HG02678 (cell line): ENCODE measurements around the gene H6PD.

Source experiments
- ATAC-seq: cut with Tn5 transposase; IDR thresholded peaks from one replicate; pipeline ENCODE4 v1.9.1; 2021; ENCODE audit warnings: mild to moderate bottlenecking, moderate library complexity; ENCODE audit not compliant: unreplicated experiment

The H6PD gene

DNA sequence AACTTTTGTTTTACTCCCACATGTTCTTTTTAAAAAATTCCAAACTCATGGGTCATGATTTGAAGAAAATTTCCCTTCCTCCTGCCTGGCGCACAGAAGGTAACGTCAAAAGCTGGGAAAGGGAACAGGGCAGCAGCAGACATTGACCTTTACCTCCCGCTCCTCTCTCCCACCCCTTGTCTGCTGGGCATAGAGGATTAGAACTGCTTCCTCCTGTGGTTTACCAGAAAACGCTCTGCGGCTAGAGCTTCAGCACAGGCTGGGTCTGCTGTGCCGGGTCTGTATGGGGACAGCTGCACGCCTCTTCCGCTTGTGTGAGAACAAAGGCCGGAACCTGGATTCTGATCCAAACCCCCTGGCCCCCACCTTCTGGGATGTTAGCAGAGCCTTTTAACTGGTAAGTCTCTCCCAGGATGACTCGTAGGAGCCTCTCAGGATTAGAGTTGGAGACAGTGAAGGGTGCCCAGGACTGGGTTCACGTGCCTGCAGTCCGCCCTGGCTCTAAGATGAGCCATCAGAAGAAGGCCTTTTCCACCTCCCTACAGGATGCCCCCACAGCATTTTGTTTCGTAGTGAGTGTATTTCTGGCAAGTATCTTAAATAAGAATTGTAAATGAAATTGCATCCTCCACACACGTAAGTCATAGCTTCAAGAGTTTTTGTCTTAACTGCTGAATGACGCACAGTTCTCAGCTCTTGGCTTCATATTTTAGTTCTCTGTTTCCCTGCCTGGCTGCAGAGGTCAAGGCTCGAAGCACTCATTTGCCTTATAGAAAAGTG, 5.2 kb downstream of the H6PD start:
- peak; percentile 57 for ATAC-seq

- ATAC-seq: no peak
Observed at GRCh38 chr1:9240914-9241820, 6.6 kb downstream of the H6PD start.

DNA sequence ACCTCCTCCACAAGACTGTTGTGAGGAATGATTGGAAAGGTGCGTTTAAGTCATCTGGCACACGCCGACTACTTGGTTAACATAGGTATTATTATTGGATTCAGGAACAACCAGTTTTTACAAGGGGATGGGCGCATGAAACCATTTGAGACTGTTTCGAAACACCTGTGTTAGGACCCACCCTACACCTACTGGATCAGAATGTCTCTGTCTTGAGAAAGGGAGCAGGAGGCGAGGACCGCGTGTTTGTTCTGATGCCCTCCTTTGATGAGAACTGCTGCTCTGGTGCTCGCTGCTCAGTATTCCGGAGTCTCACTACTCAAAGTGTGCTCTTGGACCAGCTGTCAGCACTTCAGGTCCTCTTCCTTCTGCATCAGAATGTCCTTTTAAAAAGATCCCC, 7.3 kb downstream of the H6PD start:
- ATAC-seq: no peak

- no peak for ATAC-seq
Observed at GRCh38 chr1:9242338-9242969, 7.9 kb downstream of the H6PD start.

- no peak for ATAC-seq
Observed at GRCh38 chr1:9243066-9243739, 8.6 kb downstream of the H6PD start.

GRCh38 chr1:9244501-9245229, 10.1 kb downstream of the H6PD start:
- ATAC-seq: no peak

GRCh38 chr1:9245230-9245619, 10.7 kb downstream of the H6PD start:
- ATAC-seq: no peak

GRCh38 chr1:9245661-9246060, 11.1 kb downstream of the H6PD start:
- ATAC-seq: no peak

GRCh38 chr1:9246215-9246614, 11.6 kb downstream of the H6PD start:
- no peak for ATAC-seq

DNA sequence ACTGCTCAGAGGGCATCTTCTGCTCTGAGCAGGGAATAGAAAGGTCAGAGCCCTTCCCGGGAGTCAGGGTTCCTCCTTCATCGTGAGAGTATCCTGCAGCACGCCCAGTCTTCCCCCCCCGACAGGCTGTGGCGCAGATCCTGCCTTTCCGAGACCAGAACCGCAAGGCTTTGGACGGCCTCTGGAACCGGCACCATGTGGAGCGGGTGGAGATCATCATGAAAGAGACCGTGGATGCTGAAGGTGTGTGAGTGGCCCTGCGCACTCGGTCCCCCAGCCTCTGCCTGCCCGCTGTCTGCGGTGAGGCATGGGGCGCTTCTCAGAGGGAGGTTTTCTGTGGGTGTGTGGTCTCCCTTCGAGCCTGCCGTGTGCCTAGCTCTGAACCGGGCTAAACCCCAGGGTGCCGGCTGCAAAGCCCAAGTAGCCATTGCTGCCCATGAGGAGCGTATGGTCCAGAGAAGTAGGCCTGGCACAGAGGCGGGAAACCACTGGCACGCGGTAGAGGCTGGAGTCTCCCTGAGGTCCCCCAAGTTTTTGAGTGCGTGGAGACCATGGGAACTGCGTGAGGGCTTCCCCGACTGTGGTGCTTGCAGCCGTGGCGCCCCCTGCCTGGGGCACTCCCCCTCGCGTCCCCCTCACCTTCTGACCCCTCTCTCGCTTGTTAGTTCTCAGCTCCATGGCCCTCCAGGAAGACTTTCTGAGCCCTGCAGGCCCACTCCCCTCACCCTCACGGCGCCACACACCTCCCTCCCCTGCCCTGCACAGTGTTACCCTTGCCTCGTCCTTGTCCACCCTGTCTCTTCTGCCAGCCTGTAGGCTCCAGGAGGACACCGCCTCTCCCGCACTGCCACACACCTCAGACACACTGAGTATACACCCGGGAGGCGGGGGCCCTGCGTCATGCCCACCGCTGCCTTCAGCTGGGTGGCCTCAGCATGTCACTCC, 12.5 kb downstream of the H6PD start:
- ATAC-seq: no peak

GRCh38 chr1:9247894-9248293, 13.3 kb downstream of the H6PD start:
- no peak for ATAC-seq

DNA sequence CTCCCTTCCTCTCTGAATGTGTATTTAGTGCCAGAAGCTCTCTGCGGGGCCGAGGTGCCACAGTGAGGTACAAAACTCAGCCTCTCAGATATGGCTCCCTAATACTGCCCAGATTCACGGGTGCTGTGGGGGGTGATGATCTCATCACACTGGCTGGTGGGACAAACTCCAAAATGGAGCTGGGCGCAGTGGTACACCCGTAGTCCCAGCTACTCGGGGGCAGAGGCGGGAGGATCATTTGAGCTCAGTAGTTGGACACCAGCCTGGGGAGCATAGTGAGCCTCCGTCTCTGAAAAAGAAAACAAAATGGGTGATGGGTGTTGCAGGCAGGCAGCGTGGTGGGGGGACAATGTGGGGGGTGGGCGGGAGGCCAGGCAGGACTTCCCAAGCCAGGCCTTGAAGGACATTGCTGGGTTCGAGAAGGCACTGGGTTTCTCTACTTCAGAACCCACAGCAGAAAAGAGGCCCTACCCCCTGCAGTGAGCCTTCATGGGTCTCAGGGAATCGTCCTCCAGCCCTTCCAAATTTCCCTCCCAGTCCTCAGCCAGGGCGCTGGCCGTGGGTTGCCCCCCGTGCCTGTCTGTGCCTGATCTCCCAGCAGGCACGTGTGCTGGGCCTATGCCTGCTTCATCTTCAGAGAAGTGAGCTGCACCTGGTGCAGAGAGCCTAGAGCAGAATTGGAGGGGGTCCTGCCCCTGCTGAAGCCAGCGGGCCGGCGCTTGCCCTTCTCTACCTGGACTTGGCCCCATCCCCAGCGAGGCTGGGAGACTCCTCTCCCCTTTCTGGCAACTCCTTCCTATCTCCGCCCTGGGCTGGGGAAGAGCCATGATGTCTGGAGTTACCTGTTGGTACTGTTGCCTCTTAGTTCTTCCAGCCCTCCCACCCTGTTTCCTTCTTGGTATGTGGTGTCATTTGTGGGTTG, 14.0 kb downstream of the H6PD start:
- ATAC-seq: no peak

DNA sequence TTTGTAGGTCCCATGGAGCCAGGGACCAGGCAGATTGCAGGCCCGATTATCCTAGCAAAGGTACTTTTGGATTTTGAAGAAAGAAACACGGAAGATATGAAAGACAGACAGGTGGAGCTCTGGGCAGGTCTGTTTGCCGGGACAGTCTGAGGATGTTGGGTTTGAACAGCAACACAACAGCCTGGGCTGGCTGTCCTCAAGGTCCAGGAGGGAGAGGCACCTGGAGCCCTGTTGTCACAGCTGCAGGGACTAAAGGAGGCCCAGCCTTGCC, 14.6 kb downstream of the H6PD start:
- no peak for ATAC-seq

- no peak for ATAC-seq
Observed at GRCh38 chr1:9249534-9250410, 15.2 kb downstream of the H6PD start.

- no peak for ATAC-seq
Observed at GRCh38 chr1:9250411-9251381, 16.1 kb downstream of the H6PD start.

- no peak for ATAC-seq
Observed at GRCh38 chr1:9251501-9251900, 16.9 kb downstream of the H6PD start.
